ENCODE data around the gene HSPB9. TPM values are rescaled to one million over a fixed set of nuclear protein-coding genes. Genes with fewer than 3 reads are reported as not detected.

Gene HSPB9
- total RNA-seq, 1 experiment from 2014 or later: not detected

- H3K36me3 Mint-ChIP-seq (ENCODE audit: insufficient read depth, unreplicated experiment): peaks cover 10% of the 10 kb centered on the region
- POLR2A ChIA-PET: interaction anchor here (1.6 to 3.0 kb wide), 3 partner anchors 10 to 144 kb away, joined by 7 to 17 read pairs (median 9); partner anchors contain the start of genes CNP, DNAJC7 and KAT2A
- H3K9me3 Mint-ChIP-seq (ENCODE audit: unreplicated experiment): no peaks in the 10 kb centered on the region
Measured at GRCh38 chr17:42110301-42111264, 12.0 kb upstream of the HSPB9 start.

GRCh38 chr17:42111265-42111636 is 11.4 kb upstream of the HSPB9 start:
- no peak overlapping the region for H3K27ac Mint-ChIP-seq (ENCODE audit: low read depth, unreplicated experiment)
- no peaks in the 10 kb centered on the region for H3K4me1 Mint-ChIP-seq (ENCODE audit: insufficient read depth, unreplicated experiment)
- BruUV-seq (replicated peaks): no TSS peak
- ChIA-PET CTCF (interaction anchor here (0.6 to 5.0 kb wide), 7 partner anchors 20 to 148 kb away, joined by 3 to 28 read pairs (median 4); partner anchors contain the start of gene NKIRAS2), POLR2A (interaction anchor here (1.1 to 3.0 kb wide), 4 partner anchors 9 to 145 kb away, joined by 3 to 17 read pairs (median 8); partner anchors contain the start of genes CNP, DNAJC7 and KAT2A)
- DNase-seq (ENCODE audit: unreplicated experiment): no peak
- no peak for TF ChIP-seq CTCF (IDR thresholded peaks at IDR 0.05; ENCODE audit: unreplicated experiment)
- no peaks in the 10 kb centered on the region for H3K9me3 Mint-ChIP-seq (ENCODE audit: unreplicated experiment)
- no peak overlapping the region for H3K4me3 Mint-ChIP-seq (ENCODE audit: unreplicated experiment)
- H3K27me3 Mint-ChIP-seq (ENCODE audit: insufficient read depth, unreplicated experiment): no peaks in the 10 kb centered on the region
- intact Hi-C loops (cut with micrococcal nuclease): no loop called here
- H3K36me3 Mint-ChIP-seq (ENCODE audit: insufficient read depth, unreplicated experiment): peaks cover 17% of the 10 kb centered on the region

More at GRCh38 chr17:42110301-42111264, 12.0 kb upstream of the HSPB9 start:
- Mint-ChIP-seq H3K4me1 (ENCODE audit: insufficient read depth, unreplicated experiment) (no peaks in the 10 kb centered on the region), H3K4me3 (ENCODE audit: unreplicated experiment) (no peak overlapping the region), H3K27me3 (ENCODE audit: insufficient read depth, unreplicated experiment) (no peaks in the 10 kb centered on the region), H3K27ac (ENCODE audit: low read depth, unreplicated experiment) (no peak overlapping the region)
- intact Hi-C loops (cut with micrococcal nuclease): no loop called here
- no peak for TF ChIP-seq CTCF (IDR thresholded peaks at IDR 0.05; ENCODE audit: unreplicated experiment)
- CTCF ChIA-PET: interaction anchor here (0.6 to 5.0 kb wide), 6 partner anchors 9 to 92 kb away, joined by 3 to 28 read pairs (median 4); partner anchors contain the start of gene NKIRAS2
- no peak for DNase-seq (ENCODE audit: unreplicated experiment)
- BruUV-seq (replicated peaks): no TSS peak

- Mint-ChIP-seq H3K9me3 (ENCODE audit: unreplicated experiment) (no peaks in the 10 kb centered on the region), H3K4me3 (ENCODE audit: unreplicated experiment) (peak overlapping the region; percentile 67), H3K36me3 (ENCODE audit: insufficient read depth, unreplicated experiment) (peaks cover 24% of the 10 kb centered on the region), H3K27ac (ENCODE audit: low read depth, unreplicated experiment) (peak overlapping the region; percentile 4), H3K4me1 (ENCODE audit: insufficient read depth, unreplicated experiment) (no peaks in the 10 kb centered on the region), H3K27me3 (ENCODE audit: insufficient read depth, unreplicated experiment) (no peaks in the 10 kb centered on the region)
- TF ChIP-seq CTCF (IDR thresholded peaks at IDR 0.05; ENCODE audit: unreplicated experiment): no peak
- DNase-seq (ENCODE audit: unreplicated experiment): no peak
- no TSS peak for BruUV-seq (replicated peaks)
- POLR2A ChIA-PET: interaction anchor here (0.7 to 3.0 kb wide), 7 partner anchors 8 to 146 kb away, joined by 3 to 17 read pairs (median 6); partner anchors contain the start of genes CNP, DNAJC7 and KAT2A
- intact Hi-C loops (cut with micrococcal nuclease): no loop called here
- CTCF ChIA-PET: interaction anchor here (1.0 to 5.0 kb wide), 5 partner anchors 44 to 149 kb away, joined by 3 to 28 read pairs (median 7); no protein-coding TSS in a partner anchor
Measured at GRCh38 chr17:42111871-42112551, 10.6 kb upstream of the HSPB9 start.

Measured in MCF 10A (cell line).